Measurements from ENCODE around the gene FOXD2.

Gene FOXD2

DNA sequence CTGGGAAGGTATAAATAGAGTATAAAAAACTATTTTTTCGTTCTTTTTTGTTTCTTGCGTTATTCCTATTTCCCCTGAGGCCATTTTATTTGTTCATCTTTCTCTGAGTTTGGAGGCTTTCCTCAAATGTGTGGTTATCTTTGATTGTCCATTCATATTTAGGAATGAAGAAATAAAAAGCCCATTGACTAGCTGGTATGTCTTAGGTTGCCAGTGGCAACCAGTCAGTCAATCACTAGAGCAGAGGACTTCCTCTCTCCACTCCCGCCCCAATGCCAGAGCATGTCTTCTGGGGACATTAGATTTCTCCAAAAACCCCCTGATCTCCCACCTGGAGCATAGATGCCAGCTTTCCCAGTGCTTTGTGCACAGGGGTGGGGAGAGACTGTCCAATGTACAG is 42.4 kb upstream of the FOXD2 start (continued):
- no peak for TF ChIP-seq ZNF565 (CRISPR knock-in tag; conservative IDR thresholded peaks at IDR 0.05; ENCODE audit: low read depth)

- no peak for ATAC-seq
- TF ChIP-seq ZC3H10 (CRISPR knock-in tag; IDR thresholded peaks at IDR 0.05) (no peak), TCF4 (CRISPR knock-in tag; IDR thresholded peaks at IDR 0.05; ENCODE audit: borderline replicate concordance) (no peak), PATZ1 (CRISPR knock-in tag; IDR thresholded peaks at IDR 0.05; ENCODE audit: borderline replicate concordance) (no peak), ISL1 (CRISPR knock-in tag; IDR thresholded peaks at IDR 0.05) (no peak)
These were observed 41.1 kb upstream of the FOXD2 start for GRCh38 chr1:47396671-47397196.

DNA sequence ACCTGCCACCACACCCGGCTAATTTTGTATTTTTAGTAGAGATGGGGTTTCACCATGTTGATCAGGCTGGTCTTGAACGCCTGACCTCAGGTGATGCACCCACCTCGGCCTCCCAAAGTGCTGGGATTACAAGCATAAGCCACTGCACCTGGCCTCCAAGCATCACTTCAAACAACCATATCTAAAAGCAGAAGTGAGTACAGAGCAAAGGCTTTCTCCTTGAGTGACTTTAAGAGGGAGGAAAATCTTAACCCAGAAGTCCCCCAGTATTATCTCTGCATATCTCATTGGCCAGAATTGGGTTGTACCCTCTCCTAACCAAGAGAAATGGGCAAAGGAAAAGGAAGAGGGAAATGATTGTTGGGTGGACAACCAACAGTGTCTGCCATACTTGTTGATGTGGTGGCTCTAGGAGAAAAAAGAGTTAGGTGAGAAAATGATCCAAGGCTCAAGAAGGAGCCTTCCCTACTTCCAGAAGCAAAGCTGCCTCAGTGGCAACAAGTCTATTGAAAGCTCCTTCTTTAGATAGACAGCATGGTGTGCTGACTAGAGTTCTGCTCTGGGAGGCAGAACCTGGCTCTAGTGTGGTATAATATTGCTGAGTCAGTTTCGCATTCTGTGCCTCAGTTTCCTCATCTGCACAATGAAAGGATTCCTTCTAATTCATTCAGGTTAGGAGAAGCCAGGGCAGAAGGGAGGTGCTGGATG is 38.6 kb upstream of the FOXD2 start:
- ATAC-seq = no peak
- TF ChIP-seq POU6F1 (CRISPR knock-in tag; IDR thresholded peaks at IDR 0.05; ENCODE audit: borderline replicate concordance, low read depth) (no peak), ZNF8 (CRISPR knock-in tag; IDR thresholded peaks at IDR 0.05) (no peak), BACH2 (CRISPR knock-in tag; IDR thresholded peaks at IDR 0.05; ENCODE audit: borderline replicate concordance) (no peak), TOX (CRISPR knock-in tag; IDR thresholded peaks at IDR 0.05; ENCODE audit: borderline replicate concordance) (no peak), CSRNP3 (CRISPR knock-in tag; IDR thresholded peaks at IDR 0.05) (no peak), SNAI2 (CRISPR knock-in tag; IDR thresholded peaks at IDR 0.05) (no peak)

GRCh38 chr1:47399846-47400155 is 38.0 kb upstream of the FOXD2 start:
- TF ChIP-seq ZNF8 (CRISPR knock-in tag; IDR thresholded peaks at IDR 0.05) = no peak
- TF ChIP-seq GLIS3 (CRISPR knock-in tag; IDR thresholded peaks at IDR 0.05) = no peak
- TF ChIP-seq ZNF565 (CRISPR knock-in tag; conservative IDR thresholded peaks at IDR 0.05; ENCODE audit: low read depth) = no peak
- no peak for TF ChIP-seq PATZ1 (CRISPR knock-in tag; IDR thresholded peaks at IDR 0.05; ENCODE audit: borderline replicate concordance)
- no peak for TF ChIP-seq TCF4 (CRISPR knock-in tag; IDR thresholded peaks at IDR 0.05; ENCODE audit: borderline replicate concordance)
- no peak for TF ChIP-seq CSRNP3 (CRISPR knock-in tag; IDR thresholded peaks at IDR 0.05)
- no peak for TF ChIP-seq RARB (CRISPR knock-in tag; IDR thresholded peaks at IDR 0.05)
- no peak for TF ChIP-seq ZC3H10 (CRISPR knock-in tag; IDR thresholded peaks at IDR 0.05)
- no peak for TF ChIP-seq ISL1 (CRISPR knock-in tag; IDR thresholded peaks at IDR 0.05)
- TF ChIP-seq ARNTL (CRISPR knock-in tag; IDR thresholded peaks at IDR 0.05; ENCODE audit: borderline replicate concordance, low read depth) = no peak
- TF ChIP-seq ZNF70 (CRISPR knock-in tag; IDR thresholded peaks at IDR 0.05) = no peak
- TF ChIP-seq POU6F1 (CRISPR knock-in tag; IDR thresholded peaks at IDR 0.05; ENCODE audit: borderline replicate concordance, low read depth) = no peak
- TF ChIP-seq SNAI2 (CRISPR knock-in tag; IDR thresholded peaks at IDR 0.05) = no peak
- no peak for TF ChIP-seq CREB5 (CRISPR knock-in tag; IDR thresholded peaks at IDR 0.05; ENCODE audit: low read depth)
- TF ChIP-seq PPARA (CRISPR knock-in tag; IDR thresholded peaks at IDR 0.05; ENCODE audit: borderline replicate concordance) = no peak
- no peak for TF ChIP-seq ESRRG (CRISPR knock-in tag; IDR thresholded peaks at IDR 0.05)
- TF ChIP-seq TSHZ2 (CRISPR knock-in tag; IDR thresholded peaks at IDR 0.05) = no peak
- ATAC-seq = no peak

All from SK-N-SH treated with all-trans-retinoic acid at 6 μM for 48 hours (cell line).